ENCODE data around the gene GSTO2. TPM values are rescaled to one million over a fixed set of nuclear protein-coding genes. Genes with fewer than 3 reads are reported as not detected.

Gene GSTO2
- total and polyA plus RNA-seq, 2 of the 13 experiments (the other 11 are each of a cell fraction or from before 2014, with no cell fraction given): 2.1 to 7.9 TPM

DNA sequence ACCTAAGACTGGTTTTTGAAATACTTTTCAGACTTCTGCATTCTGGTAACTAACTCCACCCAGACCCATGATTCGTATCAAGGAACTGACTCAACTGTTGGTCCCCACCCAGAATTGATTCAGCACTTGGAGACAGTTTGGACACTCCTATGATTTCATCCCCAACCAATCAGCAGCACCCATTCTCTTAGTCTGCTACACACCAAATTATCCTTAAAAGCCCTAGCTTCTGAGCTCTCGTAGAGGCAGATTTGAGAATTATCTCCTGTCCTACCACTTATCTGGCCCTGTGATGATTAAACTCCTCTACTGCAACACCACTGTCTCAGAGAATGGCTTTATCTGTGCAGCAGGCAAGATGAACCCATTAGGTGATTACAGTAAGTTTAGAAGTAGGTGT, 22.0 kb upstream of the GSTO2 start:
- no peak overlapping the region for H3K27ac ChIP-seq (ENCODE audit: extremely low read length, insufficient read depth, low read length)
- no peaks in the 10 kb centered on the region for H4K20me1 ChIP-seq (ENCODE audit: insufficient read depth, low read length)
- no peak for TF ChIP-seq SRF (IDR thresholded peaks at IDR 0.05; ENCODE audit: low read depth, low read length)
- no peak for TF ChIP-seq HIVEP1 (CRISPR knock-in tag; IDR thresholded peaks at IDR 0.05)
- TF ChIP-seq SMAD1 (CRISPR knock-in tag; IDR thresholded peaks at IDR 0.05; ENCODE audit: borderline replicate concordance, low read depth): no peak
- H3K4me3 ChIP-seq (replicated peaks in 1 of 3; ENCODE audit: insufficient read depth in 1 of 3, low read depth in 2 of 3, low read length in 3 of 3): no peak overlapping the region
- DNase-seq (ENCODE audit: low spot score) (no peak), FAIRE-seq (no peak), ATAC-seq (no peak)
- H3K9me3 ChIP-seq (ENCODE audit: low read length): peaks cover 9% of the 10 kb centered on the region
- no peak overlapping the region for H3K9ac ChIP-seq (ENCODE audit: insufficient read depth, low read depth, low read length)
- intact Hi-C loops (cut with micrococcal nuclease; ENCODE audit: unreplicated experiment) (no loop called here), in situ Hi-C loops (cut with HindIII; ENCODE audit: extremely low pct_ligation_motif_present, low pct_unique_long_range_greater_than_20kb) (no loop called here)
- H3K4me2 ChIP-seq (ENCODE audit: low read depth, low read length): no peak overlapping the region
- no peaks in the 10 kb centered on the region for H3K27me3 ChIP-seq (ENCODE audit: control insufficient read depth in 1 of 2, insufficient read depth in 2 of 2, low read length in 2 of 2)
- H3K36me3 ChIP-seq (replicated peaks in 1 of 2; ENCODE audit: control insufficient read depth in 1 of 2, insufficient read depth in 2 of 2, low read length in 2 of 2): no peaks in the 10 kb centered on the region
- peaks cover 45% of the 10 kb centered on the region for H3K4me1 ChIP-seq (ENCODE audit: insufficient read depth, low read length)
- CTCF ChIA-PET (ENCODE audit: low intra/inter-chr PET ratio, low total read pairs): no interaction called here
- WGBS (ENCODE audit: low lambda C conversion rate): 84% methylated on average over 2 of the region's 2 CpGs
- H3K79me2 ChIP-seq (ENCODE audit: insufficient read depth, low read length): no peaks in the 10 kb centered on the region
- no TSS peak for BruUV-seq (replicated peaks)
- no peak overlapping the region for H2AFZ ChIP-seq (ENCODE audit: low read length)
- POLR2A ChIA-PET: no interaction called here

DNA sequence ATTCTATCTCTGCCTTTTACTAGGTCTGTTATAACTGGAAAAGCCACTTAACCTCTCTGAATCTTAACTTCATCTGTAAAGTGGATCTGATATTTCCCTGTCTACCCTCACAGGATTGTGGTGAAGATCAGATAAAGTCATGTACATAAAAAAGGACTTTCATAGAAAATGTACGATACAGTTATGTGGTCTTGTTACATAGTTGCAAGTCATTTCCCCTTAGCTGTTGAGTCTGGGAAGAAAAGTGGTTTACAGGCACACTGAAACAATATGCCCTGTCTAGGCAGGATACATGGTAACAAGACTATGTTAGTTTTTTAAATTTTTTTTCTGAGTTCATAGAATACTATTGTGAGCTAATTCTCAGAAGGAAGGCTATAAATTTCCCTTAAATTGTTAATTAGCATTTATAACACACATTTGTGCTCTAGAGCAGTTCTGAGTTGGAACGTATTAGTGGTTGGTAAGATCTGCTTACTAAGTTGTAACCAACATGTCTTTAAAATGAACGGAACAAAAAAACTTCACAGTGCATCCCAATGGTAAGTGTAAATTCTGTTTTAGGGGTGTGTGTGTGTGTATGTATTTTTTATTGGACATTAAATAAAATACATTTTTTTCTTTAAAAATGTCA, 21.4 kb upstream of the GSTO2 start:
- Histone ChIP-seq H3K9me3 (ENCODE audit: low read length) (peaks cover 9% of the 10 kb centered on the region), H3K4me3 (replicated peaks in 1 of 3; ENCODE audit: insufficient read depth in 1 of 3, low read depth in 2 of 3, low read length in 3 of 3) (no peak overlapping the region), H3K9ac (ENCODE audit: insufficient read depth, low read depth, low read length) (no peak overlapping the region), H3K4me2 (ENCODE audit: low read depth, low read length) (no peak overlapping the region), H2AFZ (ENCODE audit: low read length) (no peak overlapping the region), H4K20me1 (ENCODE audit: insufficient read depth, low read length) (no peaks in the 10 kb centered on the region), H3K79me2 (ENCODE audit: insufficient read depth, low read length) (no peaks in the 10 kb centered on the region), H3K4me1 (ENCODE audit: insufficient read depth, low read length) (peaks cover 49% of the 10 kb centered on the region), H3K36me3 (replicated peaks in 1 of 2; ENCODE audit: control insufficient read depth in 1 of 2, insufficient read depth in 2 of 2, low read length in 2 of 2) (no peaks in the 10 kb centered on the region), H3K27me3 (ENCODE audit: control insufficient read depth in 1 of 2, insufficient read depth in 2 of 2, low read length in 2 of 2) (no peaks in the 10 kb centered on the region), H3K27ac (ENCODE audit: extremely low read length, insufficient read depth, low read length) (no peak overlapping the region)
- no peak for FAIRE-seq
- ChIA-PET CTCF (ENCODE audit: low intra/inter-chr PET ratio, low total read pairs) (no interaction called here), POLR2A (no interaction called here)
- WGBS (ENCODE audit: low lambda C conversion rate): 95% methylated on average over 3 of the region's 3 CpGs
- DNase-seq (ENCODE audit: low spot score): no peak
- no peak for ATAC-seq
- TF ChIP-seq SPEN (CRISPR knock-in tag; IDR thresholded peaks at IDR 0.05; ENCODE audit: low read depth) (no peak), HNRNPL (IDR thresholded peaks at IDR 0.05; ENCODE audit: low read depth, low read length) (no peak), ZNF616 (CRISPR knock-in tag; IDR thresholded peaks at IDR 0.05; ENCODE audit: low read depth) (no peak), ZFP82 (CRISPR knock-in tag; IDR thresholded peaks at IDR 0.05; ENCODE audit: borderline replicate concordance) (no peak), ZNF337 (CRISPR knock-in tag; IDR thresholded peaks at IDR 0.05; ENCODE audit: borderline replicate concordance, low read depth) (no peak), ZNF773 (CRISPR knock-in tag; IDR thresholded peaks at IDR 0.05; ENCODE audit: borderline replicate concordance) (no peak), HNRNPLL (IDR thresholded peaks at IDR 0.05; ENCODE audit: low read depth, low read length, poor library complexity, severe bottlenecking) (no peak), HNRNPUL1 (IDR thresholded peaks at IDR 0.05; ENCODE audit: low read depth, low read length) (no peak), SALL1 (CRISPR knock-in tag; IDR thresholded peaks at IDR 0.05) (no peak), ZNF841 (CRISPR knock-in tag; IDR thresholded peaks at IDR 0.05; ENCODE audit: borderline replicate concordance) (no peak), ZNF589 (CRISPR knock-in tag; conservative IDR thresholded peaks at IDR 0.05) (no peak), PCBP1 (IDR thresholded peaks at IDR 0.05; ENCODE audit: borderline replicate concordance, low read depth, low read length) (no peak), AGO1 (IDR thresholded peaks at IDR 0.05; ENCODE audit: low read depth, low read length, poor library complexity, severe bottlenecking) (no peak)
- TF ChIP-seq, protein P1, sequence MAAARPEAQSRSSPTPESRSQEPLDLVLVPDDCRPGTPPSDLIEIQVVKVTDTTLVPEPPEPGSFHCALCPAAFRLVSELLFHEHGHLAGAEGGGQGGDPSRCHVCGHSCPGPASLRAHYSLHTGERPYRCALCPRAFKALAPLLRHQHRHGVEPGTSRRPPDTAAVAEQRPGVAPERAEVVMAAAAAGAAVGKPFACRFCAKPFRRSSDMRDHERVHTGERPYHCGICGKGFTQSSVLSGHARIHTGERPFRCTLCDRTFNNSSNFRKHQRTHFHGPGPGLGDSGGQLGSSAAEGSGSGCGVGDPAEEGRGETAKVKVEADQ (CRISPR knock-in tag; IDR thresholded peaks at IDR 0.05; ENCODE audit: borderline replicate concordance): no peak
- in situ Hi-C loops (cut with HindIII; ENCODE audit: extremely low pct_ligation_motif_present, low pct_unique_long_range_greater_than_20kb) (no loop called here), intact Hi-C loops (cut with micrococcal nuclease; ENCODE audit: unreplicated experiment) (no loop called here)
- BruUV-seq (replicated peaks): no TSS peak

Data from HepG2 (cell line).